G401.6 (cell line): ENCODE results near the gene PHF24.
"Not testable (repeated sequence)": the region's sequence is repeated elsewhere in the genome, so short reads cannot be mapped to it uniquely, and the experiment has no call there.

Source experiments
- FAIRE-seq: peaks from 2 replicates; lab custom pipeline; 2012; peaks lifted over from hg19 to GRCh38; lab: Jason Lieb, UNC

PHF24 gene

DNA sequence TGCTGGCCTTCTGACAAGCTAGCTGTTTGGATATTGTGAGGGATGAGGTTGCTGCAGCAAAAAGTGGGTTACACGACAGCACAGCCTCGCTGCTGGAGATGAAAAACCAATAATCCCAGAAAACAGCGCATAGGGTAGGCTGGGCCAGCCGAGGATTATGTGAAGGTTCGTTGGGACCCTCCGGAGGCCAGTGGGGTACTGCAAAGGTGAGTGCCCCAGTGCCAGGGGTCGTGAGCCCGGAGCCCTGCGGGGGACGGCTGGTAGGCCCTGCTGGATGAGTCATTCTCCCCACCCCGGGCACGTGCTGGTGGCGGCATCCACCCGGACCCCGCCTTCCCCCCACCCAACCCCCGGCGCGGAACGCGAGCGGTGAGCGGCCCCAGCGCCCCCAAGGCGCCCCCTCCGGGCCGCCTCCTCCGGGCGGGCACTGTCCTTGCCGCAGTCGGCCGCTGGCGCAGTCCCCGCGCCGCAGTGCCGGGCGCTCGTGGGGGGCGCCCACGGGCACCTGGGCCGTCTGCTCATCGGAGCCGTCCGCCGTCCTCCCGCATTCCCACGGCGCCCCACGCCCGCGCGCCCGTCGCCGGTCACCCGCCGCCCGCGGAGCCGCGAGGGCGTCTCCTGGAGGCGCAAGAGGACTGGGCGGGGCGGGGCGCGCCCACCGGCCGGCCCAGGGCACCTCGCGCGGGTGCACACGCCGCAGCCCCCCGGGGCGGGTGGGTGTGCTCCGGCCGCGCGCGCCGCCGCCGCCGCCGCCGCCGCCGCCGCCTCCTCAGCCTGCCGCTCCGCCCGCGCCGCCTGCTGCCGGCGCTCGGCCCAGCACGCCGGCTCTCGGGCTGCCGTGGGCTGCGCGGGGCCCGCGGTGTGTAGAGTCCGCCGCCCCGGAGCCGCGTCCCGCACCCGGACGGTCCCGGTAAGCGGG is at the start of gene PHF24:
PHF24 (plus strand) TSS at position 794 of the 919 bp plus-strand sequence. CDS start 13,014 bp downstream, outside the sequence.
- FAIRE-seq, result no peak

DNA sequence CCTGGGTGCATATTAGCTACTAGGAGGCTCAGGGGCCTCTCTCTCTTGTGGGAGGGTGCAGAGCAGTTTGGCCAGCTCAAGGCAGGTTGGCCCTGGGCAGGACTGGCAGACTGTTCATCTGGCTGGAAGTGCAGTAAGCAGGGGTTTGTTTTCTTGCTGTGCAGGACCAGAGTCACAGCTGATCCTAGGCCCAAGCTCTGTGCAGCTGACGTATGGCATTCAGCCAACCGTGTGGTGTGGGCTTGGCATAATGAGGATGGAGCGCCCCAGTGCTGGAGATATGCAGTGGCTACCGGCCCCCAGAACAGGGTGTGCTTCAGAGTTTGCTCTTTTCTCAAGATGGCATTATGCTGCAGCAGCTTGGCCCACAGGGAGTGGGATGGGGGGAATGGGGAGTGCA is 31.0 kb upstream of the PHF24 start:
- FAIRE-seq, result no peak

DNA sequence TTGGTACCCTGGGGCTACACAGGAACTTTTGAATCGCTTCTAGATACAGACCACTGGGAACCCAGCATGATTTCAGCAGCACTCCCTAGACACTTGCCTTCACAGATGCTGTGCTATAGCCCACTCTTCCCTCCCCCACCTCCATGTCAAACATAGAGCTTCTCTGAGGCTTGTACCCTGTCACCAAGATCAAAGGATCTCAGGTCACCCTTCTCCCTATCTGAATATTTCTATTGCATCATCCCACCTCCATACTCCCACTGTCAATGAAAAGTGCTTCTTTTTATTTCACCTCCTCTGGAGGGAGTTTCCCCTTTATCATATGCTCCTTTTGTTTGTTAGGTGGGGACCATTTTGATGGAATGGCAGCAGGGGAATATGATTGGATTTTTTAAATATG is 29.2 kb upstream of the PHF24 start:
- no peak for FAIRE-seq

DNA sequence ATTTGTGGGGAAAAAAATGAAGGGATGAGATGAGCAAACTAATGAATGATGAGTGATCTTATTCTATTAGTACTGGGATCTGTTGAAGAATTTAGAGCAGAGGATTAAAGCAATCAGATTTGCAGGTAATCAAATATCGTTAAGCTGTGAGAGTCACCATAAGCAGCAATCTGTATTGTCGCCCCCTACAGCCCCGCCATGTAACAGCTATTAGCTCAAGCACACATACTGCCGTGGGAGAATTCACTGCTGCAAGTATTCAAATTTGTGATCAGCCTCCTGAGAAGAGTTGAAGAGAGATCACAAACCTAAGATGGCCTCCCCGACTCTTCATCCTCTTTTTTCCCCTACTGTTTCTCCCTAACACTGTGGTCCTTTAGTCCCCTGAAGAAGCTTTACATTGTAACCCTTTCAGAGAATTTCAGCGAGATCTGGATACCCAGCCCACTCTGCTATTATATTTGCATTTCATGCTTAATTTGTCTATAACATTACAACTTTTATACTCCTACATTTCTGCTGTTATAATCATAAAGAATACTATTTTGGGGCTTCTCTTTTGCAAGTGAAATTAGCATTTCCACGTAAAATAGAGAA is 28.5 kb upstream of the PHF24 start:
- no peak for FAIRE-seq

DNA sequence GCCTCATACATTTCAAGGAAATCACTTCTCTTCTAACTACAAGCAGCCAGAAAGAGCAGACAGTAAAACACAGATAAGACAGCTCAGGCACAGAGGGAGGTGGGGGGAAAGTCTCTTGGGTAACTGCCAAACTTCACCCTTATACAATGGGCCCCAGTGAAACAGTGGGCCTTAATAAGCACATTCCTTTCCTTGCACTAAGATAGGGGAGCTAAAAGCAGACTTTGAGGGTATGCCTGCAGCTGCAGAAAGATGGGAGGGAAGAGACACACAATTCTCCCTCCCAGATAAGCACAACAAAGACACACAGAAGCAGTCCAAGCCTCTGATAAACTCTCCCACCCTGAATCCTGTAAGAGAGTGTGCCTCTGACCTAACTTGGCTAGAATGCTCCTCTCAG is 18.1 kb upstream of the PHF24 start:
- not testable (repeated sequence) for FAIRE-seq

DNA sequence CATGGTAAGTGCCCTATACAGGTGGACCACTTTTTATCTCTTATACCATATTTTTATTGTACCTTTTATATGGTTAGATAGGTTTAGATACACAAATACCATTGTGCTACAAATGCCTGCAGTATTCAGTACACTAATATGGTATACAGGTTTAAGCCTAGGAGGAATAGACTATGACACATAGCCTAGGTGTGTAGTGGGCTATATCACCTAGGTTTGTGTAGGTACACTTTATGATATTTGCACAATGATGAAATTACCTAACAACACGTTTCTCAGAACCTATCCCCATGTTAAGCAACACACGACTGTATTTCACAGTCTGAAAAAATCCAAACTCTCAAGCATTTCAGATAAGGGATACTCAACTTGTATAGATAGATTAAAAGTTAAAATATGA is 9.6 kb upstream of the PHF24 start:
- FAIRE-seq, result no peak

DNA sequence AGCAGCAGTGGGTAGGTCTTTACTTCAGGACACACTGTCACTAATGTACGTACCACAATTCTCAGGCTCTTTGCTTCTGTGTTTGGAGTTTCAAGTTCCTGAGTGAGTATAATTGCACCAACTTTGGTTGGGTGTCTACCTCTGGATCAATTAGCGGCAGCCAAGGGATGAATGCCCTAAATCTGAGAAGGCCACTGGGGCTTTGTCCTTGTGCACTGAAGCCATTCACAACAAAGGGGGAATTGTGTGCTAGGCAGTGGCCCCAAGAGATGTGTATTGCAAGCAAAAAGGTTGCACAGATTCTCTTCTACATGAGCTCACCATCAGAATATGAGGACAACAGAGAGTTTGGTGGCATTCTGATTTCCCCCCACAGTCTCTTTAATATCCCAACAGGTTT is 3.9 kb upstream of the PHF24 start:
- FAIRE-seq, result no peak

DNA sequence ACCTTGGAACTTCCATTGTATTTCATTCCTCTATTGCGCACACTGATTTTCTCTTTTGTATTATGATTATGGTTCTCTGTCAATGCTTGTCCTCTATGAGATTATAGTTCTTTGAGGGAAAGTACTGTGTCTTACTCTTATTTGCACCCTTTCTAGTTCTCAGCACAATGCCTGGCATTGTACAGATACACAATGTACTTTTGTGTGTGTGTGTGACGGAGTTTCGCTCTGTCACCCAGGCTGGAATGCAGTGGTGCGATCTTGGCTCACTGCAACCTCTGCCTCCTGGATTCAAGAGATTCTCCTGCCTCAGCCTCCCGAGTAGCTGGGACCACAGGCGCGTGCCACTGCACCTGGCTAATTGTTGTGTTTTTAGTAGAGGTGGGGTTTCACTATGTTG is 2.0 kb upstream of the PHF24 start:
- not testable (repeated sequence) for FAIRE-seq

DNA sequence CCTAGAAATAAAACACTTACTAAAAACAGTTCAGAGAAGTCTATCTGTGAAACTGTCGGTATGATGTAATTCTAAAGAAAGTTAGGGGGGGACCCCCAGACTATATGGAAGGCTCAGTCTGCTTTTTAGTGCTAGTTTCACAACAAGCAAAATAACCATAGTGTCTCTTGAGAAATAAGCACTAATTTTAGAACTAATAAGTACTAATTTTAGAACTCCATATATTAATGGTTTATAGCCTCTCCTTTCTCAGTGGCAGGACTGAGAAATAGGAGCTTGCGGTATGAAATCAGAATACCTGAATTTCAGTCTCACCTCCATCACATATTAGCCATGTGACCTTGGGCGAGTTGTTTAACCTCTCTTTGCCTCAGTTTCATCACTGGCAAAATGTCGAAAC is 1.4 kb upstream of the PHF24 start:
- no peak for FAIRE-seq

DNA sequence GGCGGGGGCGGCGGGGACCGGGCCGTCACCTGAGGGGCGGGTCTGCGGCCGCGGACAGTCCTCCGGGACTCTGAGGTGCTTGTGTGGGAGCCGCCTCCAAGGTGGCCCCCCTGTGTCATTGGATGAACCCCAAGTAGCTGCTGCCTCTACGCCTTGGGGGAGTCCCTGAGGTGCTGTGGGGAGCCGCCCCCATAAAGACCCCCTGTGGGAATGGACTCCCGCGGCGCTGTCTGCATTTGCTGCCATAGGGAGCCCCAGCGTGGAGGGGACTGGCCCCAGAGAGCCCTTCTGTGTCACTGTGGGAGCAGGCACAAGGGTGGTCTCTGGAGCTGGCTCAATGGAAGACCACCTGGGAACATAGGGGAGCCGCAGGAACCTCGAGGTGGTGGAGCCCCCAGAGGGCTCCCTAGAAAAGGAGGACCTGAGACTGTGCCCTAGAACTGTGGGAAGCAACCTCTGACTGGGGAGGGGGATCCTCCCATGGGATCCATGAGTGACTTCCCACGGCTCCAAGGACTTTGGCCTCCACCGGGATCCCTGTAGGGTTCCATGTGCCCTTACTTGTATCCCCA is 412 bp downstream of the PHF24 start:
- no peak for FAIRE-seq

DNA sequence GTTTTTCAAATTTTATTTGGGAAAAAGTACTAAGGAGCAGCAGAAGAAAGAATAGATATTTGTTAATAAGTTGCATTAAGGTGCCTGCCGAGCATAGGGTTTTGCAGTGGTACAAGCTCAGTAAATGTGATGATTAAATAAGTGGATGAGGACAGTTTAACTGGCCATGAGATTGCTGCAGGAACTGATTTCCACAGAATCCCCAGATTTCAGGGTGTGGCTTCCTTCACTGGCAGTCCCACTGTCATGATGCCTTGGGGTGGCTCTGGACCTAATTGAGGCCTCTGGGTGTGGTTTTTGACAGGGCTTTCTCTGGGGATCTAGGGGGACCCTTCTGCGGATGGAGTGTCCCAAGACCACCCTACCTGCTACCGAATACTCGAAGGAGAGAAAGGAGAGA is 1.4 kb downstream of the PHF24 start:
- no peak for FAIRE-seq

DNA sequence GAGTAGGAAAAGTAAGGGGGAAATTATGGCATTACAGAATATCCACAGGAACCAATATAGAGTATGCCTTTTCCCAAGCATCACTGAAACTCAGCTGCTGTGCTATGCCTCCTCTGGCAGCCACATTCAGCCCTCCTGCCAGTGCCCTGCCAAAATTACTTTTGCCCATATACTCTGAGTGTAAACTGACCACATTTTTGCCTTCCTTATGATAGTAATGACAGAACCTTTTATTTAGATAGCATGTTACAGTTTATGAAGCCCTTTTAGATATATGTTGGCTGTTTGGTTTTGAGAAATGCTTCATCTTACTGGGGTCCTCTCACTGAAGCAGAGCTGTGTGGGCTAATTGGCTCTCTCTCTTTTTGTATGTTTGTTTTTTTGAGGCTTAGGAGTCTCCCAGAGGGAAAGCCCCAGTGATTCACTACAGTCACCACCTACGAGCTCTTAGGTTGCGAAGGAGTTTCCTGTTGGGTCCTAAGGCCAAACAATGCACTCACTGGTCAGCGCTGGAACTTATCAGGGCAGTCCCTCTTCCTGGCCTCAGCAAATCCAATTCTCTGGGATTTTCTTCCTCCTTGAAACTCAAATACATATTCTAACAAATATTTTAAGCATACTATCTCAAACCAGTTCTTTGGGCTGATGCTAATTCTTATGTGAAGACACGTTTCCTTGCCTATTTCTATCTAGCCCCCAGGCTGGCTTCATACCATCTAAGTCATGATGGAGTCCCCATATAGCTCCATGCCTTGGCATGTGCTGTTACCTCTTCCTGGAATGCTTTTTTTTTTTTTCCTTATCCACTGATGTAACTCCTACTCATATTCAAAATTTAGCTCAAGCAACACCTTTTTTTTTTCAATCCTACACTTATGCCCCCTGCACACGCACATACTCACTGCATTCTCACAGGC is 3.7 kb downstream of the PHF24 start:
- FAIRE-seq, result no peak

DNA sequence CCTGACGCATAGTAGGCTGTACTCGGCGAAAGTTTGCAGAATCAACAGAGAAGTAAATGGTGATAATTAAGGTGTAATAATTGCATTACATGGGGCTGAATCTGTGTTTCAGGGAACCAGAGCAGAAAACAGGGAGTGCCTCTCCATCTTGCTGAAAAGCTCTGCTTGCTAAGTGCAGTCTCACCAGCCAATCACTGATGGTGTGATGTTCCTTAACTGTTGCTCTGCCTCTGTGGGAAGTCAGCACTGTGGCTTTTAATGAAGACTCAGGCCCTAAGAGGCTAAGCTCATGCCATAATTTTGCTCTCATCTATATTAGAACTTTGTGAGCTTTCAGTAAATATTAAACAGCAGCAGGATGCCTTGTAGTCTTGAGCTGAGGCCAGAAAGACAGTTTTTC is 4.5 kb downstream of the PHF24 start:
- no peak for FAIRE-seq

DNA sequence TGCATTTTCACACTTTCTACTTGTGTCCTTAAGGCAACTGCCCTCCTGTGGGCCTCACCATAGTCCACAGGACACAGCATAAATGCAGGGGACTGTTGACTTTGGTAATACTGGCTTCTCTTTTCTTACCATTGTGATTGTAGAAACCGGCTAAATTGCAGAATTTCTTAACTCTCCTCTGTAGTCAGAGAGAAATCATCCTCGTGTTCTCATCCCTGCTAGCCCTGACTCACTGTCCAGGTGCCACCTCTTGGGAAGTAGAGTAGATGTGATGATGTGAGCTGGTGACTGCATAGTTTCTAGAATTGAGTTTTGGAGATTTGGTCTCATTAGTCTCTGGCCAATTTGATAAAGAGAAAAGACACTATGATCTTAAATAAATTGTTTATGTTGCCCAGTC is 5.5 kb downstream of the PHF24 start:
- no peak for FAIRE-seq

DNA sequence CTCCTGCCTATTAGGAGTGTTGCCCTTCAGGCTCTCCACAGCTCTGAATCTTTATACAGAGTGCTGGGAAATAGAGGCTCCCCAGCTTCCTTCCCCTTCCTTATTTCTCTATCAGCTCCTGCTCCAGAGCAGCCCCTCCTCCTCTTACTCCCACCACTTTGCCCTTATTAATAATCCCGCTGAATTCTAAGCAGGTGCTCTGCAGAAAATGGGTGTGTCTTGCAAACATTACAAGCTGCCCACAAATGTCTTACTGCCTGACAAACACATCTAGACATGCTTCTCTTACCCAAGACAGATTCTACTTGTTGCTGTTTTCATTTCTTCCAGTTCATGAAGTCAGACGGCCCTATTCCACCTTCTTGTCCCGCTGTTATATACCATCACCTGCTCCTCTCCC is 6.4 kb downstream of the PHF24 start:
- FAIRE-seq, result no peak

DNA sequence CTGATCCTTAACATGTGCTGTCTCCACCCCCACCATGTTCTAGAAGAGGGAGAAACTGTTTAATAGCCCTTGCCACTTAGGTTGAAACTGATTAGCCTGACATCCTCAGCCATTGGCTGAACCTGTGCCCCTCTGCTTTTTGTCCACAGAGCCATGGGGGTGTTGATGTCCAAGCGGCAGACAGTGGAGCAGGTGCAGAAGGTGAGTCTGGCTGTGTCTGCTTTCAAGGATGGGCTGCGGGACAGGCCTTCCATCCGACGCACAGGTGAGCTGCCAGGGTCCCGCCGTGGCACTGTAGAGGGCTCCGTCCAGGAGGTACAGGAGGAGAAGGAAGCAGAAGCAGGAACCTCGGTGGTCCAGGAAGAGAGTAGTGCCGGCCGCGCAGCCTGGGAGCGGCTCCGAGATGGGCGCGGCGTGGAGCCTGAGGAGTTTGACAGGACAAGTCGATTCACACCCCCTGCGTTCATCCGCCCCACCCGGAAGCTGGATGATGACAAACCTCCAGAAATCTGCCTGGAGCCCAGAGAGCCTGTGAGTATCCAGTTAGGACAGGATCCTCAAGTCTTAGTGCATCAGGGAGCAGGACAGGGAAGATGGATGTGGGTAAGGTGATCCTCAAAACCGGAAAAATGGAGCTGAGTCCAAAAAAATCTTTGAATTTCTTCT is 13.2 kb downstream of the PHF24 start:
- no peak for FAIRE-seq

DNA sequence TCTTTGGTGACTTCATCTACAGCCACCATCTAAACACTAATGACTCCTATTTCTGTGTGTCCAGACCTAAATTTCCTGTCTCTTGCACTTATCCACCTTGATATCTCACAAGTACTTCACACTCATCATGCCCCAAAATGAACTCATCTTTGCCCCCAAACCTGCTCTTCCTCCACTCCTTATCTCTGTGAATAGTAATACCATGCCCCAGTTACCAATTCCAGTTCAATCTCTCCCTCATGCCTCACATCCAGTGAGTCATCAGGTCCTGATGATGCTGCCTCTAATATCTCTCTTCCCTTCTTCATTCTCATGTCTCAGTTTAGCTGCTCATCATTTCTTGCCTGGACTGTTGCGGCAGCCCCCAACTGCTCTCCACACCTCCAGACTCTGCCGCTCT is 16.6 kb downstream of the PHF24 start:
- FAIRE-seq, result no peak

DNA sequence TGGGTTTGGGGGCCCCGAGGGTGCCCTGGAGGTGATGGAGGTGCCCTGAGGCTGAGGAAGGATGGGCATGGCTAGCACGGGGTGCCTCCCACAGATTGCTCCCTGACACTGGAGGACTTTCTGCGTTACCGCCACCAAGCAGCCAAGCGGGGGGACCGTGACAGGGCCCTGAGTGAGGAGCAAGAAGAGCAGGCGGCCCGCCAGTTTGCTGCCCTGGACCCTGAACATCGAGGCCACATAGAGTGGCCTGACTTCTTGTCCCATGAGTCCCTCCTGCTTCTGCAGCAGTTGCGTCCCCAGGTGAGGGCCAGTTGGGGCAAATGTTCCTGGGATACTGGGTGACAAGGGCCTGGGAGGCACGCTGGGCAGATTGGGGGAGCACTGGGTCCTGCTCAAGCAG is 18.4 kb downstream of the PHF24 start:
- FAIRE-seq, result no peak

DNA sequence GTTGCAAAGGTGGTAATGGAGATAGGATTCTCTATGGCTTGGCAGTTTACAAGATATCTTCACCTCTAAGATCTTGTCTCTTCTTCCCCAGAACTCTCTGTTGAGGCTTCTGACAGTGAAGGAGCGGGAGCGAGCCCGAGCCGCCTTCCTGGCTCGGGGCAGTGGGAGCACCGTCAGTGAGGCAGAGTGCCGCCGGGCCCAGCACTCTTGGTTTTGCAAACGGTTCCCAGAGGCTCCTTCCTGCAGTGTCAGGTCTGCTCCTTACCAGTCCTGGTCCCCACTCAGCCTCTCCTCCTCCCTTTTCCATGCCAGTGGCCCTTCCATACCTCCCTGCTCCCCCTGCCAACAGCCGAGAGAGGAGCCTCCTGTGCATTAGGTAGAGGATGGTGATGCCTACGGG is 18.9 kb downstream of the PHF24 start:
- no peak for FAIRE-seq

DNA sequence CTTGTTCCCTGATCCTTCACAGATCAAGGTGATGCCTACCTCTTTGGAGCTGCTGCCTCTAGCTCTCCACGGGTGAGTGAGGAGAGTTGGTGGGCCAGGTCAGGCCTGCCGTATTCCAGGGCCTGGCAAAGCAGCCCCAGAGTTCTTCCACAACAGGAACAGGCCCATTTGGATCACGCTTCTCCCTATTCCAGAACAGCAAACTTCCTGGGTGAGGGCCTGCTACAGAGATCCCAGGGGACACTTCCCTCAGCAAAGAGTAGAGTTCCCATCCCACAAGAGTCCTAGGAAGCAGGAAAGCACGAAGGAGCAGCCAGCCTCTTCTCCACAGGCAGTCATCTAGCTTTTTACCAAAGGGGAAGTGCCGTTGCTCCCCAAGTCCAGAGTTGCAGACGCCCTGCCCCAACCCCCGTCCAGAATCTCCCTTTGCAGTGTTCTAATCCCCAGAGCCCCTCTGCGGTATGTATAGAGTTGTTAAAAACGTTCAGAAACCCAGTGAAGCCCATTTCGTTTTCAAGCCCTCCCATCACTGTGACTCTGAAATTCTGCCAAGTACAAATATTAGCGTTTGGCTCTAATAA is 22.2 kb downstream of the PHF24 start:
- no peak for FAIRE-seq

DNA sequence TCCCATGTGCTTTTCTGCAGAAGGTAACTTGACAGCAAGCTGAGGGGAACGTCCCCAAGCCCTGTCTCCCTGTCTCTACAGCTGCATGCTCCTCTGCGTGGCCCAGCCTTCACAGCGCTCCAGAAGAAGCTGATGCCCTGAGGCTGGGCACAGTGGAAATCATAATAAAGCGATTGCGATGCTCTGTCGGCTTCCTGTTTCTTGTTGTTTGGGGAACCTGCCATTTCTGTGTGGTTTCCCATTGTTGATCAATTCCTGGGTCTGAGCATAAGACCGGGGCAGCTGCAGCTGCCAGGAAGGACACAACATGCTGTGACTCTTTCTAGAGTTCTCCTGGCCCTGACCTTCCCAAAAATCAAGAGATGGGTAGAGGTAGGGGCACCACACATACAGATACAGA is 24.3 kb downstream of the PHF24 start:
- FAIRE-seq, result no peak

DNA sequence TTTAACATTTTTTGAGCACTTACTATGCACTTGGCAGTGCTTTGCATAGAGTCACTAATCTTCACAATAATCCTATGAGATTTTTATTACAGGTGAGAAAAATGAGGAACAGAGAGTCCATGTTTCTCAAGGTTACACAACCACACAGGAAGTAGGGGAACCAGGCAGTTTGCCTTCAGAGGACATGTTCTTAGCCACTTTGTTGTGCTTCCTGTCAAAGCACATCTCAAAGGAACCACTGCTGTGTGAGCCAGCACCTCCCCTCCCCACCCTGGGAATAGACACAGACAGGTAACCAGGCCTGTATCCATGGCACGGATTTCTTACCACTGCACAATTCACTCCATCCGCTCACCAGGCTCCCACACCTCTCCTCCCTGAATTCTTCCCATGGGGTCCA is 25.1 kb downstream of the PHF24 start:
- no peak for FAIRE-seq
